Endothelial cell of umbilical vein (primary cell): Measurements from ENCODE around the gene FMC1. TPM values are rescaled to one million over a fixed set of nuclear protein-coding genes. Genes with fewer than 3 reads are reported as not detected.

Experiments
- BruUV-seq: library from RNA; stranded (reverse); fragments of 400-500 nt; replicated peaks from 2 replicates; lab custom pipeline; 2021; lab: Mats Ljungman, UMichigan
- CTCF ChIA-PET: fragments of 300-600, 350-600 bp; sonication (Branson Sonifier 250); formaldehyde crosslinking; loops from one replicate; lab custom pipeline; 2021; ENCODE audit warnings: antibody characterized with exemption, inconsistent platforms; lab: Charles Lee
- POLR2A ChIA-PET: fragments of 300-600, 350-600 bp; sonication (Branson Sonifier 250); formaldehyde crosslinking; loops from one replicate; lab custom pipeline; 2021; ENCODE audit warnings: antibody characterized with exemption, inconsistent platforms; lab: Charles Lee
- DNase-seq: peaks from one replicate; pipeline ENCODE4 v3.0.0-alpha.2; 2011; ENCODE audit warnings: low read depth, low spot score
- FAIRE-seq: peaks from 2 replicates; lab custom pipeline; 2011; peaks lifted over from hg19 to GRCh38; lab: Jason Lieb, UNC
- H2AFZ ChIP-seq: 2 replicates; pipeline ENCODE4 v1.6.0; 2012; ENCODE audit warnings: low read depth, low read length, control low read depth, inconsistent platforms
- H3K27ac ChIP-seq: 2 replicates; pipeline ENCODE4 v1.5.1; 2011; ENCODE audit warnings: low read depth, mild to moderate bottlenecking, control low read depth, low read length, moderate library complexity; ENCODE audit not compliant: insufficient read depth
- H3K27me3 ChIP-seq, 2 experiments: 2 replicates each; pipeline versions ENCODE4 v1.6.0 to v1.6.1; 2011; ENCODE audit warnings: low read length in 2 of 2, mixed read lengths in 1 of 2; ENCODE audit not compliant: control insufficient read depth in 2 of 2, insufficient read depth in 2 of 2
- H3K36me3 ChIP-seq, 2 experiments: 2 replicates in 1 of 2; 3 replicates in 1 of 2; pipeline ENCODE4 v1.5.1; 2011; ENCODE audit warnings: low read length in 2 of 2, mild to moderate bottlenecking in 1 of 2, moderate library complexity in 1 of 2; ENCODE audit not compliant: control insufficient read depth in 2 of 2, insufficient read depth in 2 of 2; ENCODE audit errors: extremely low read depth in 1 of 2
- H3K4me1 ChIP-seq: 3 replicates; pipeline ENCODE4 v1.5.1; 2011; ENCODE audit warnings: mild to moderate bottlenecking, low read length; ENCODE audit not compliant: control insufficient read depth, insufficient read depth; ENCODE audit errors: extremely low read depth
- H3K4me2 ChIP-seq: 2 replicates; pipeline ENCODE4 v1.6.1; 2011; ENCODE audit warnings: low read length, control low read depth, mixed read lengths; ENCODE audit not compliant: insufficient read depth
- H3K4me3 ChIP-seq, 3 experiments: fragments of 200-600 bp in 1 of 3; sonication (generic), shearing (Covaris generic) in 1 of 3; replicated peaks in 1 of 3; 2 replicates each; pipeline ENCODE4 v1.5.1; 2011 to 2016; ENCODE audit warnings: control low read depth in 3 of 3, low read length in 3 of 3, mild to moderate bottlenecking in 2 of 3, inconsistent platforms in 1 of 3, low read depth in 1 of 3, moderate library complexity in 1 of 3; ENCODE audit not compliant: insufficient read depth in 1 of 3
- H3K79me2 ChIP-seq: 2 replicates; pipeline ENCODE4 v1.6.0; 2012; ENCODE audit warnings: low read length, inconsistent platforms; ENCODE audit not compliant: control insufficient read depth, insufficient read depth
- H3K9ac ChIP-seq: replicated peaks from 2 replicates; pipeline ENCODE3; 2011; ENCODE audit warnings: low read length, control low read depth; ENCODE audit not compliant: insufficient read depth; ENCODE audit errors: extremely low read depth
- H3K9me1 ChIP-seq: replicated peaks from 3 replicates; pipeline ENCODE4 v1.6.0; 2011; ENCODE audit warnings: mild to moderate bottlenecking, low read length; ENCODE audit not compliant: control insufficient read depth, insufficient read depth; ENCODE audit errors: extremely low read depth
- H3K9me3 ChIP-seq: replicated peaks from 2 replicates; pipeline ENCODE4 v1.5.1; 2012; ENCODE audit warnings: low read length, inconsistent platforms; ENCODE audit not compliant: control insufficient read depth, insufficient read depth
- H4K20me1 ChIP-seq: replicated peaks from 2 replicates; pipeline ENCODE3; 2011; ENCODE audit warnings: mild to moderate bottlenecking, low read length; ENCODE audit not compliant: control insufficient read depth, insufficient read depth; ENCODE audit errors: extremely low read depth
- EZH2 ChIP-seq: IDR thresholded peaks from 2 replicates; pipeline ENCODE4 v1.6.1; 2012; ENCODE audit warnings: borderline replicate concordance, low read depth, mild to moderate bottlenecking, moderate library complexity, low read length, inconsistent platforms; ENCODE audit not compliant: severe bottlenecking
- JUN ChIP-seq: IDR thresholded peaks from 2 replicates; pipeline ENCODE4 v1.6.1; 2011; ENCODE audit warnings: borderline replicate concordance, low read depth; ENCODE audit not compliant: insufficient read length, insufficient read depth
- MYC ChIP-seq: IDR thresholded peaks from one replicate; pipeline ENCODE4 v1.6.1; 2011; ENCODE audit warnings: mild to moderate bottlenecking, low read depth, low read length
- POLR2A ChIP-seq: IDR thresholded peaks from 2 replicates; pipeline ENCODE4 v1.6.1; 2012; ENCODE audit warnings: low read depth, mild to moderate bottlenecking, control low read depth, low read length
- dilution Hi-C: fragments of 300-500 bp; cut with MboI; formaldehyde crosslinking; loops from one replicate; pipeline ENCODE4 v1.15.0; 2019; ENCODE audit warnings: low sequenced_read_pairs; ENCODE audit not compliant: extremely low pct_ligation_motif_present
- intact Hi-C: fragments of 100-400 bp; cut with micrococcal nuclease; formaldehyde crosslinking; loops from one replicate; pipeline ENCODE4 v1.10.0; 2022
- polyA plus RNA-seq, 4 experiments: library from polyadenylated mRNA; depleted of rRNA in 3 of 4; stranded (reverse) in 3 of 4; unstranded in 1 of 4; fragments of >200 nt; gene quantifications; 2 replicates each; pipeline versions ENCODE4 v1.2.1 to v1.2.3, GENCODE V29; 2011 to 2012; ENCODE audit warnings: missing spikeins in 1 of 4
- total RNA-seq: library from RNA; stranded (reverse); gene quantifications from 2 replicates; pipeline ENCODE4 v1.2.3, GENCODE V29; 2021
- TF ChIP-seq, protein P1 (sequence below): IDR thresholded peaks from 2 replicates; pipeline ENCODE4 v1.6.1; 2011; ENCODE audit not compliant: insufficient read depth, insufficient read length

Gene FMC1
- total and polyA plus RNA-seq, 2 donors (not counting 3 experiments of a cell fraction or from before 2014, with no cell fraction given) = 10.7 to 23.5 TPM

DNA sequence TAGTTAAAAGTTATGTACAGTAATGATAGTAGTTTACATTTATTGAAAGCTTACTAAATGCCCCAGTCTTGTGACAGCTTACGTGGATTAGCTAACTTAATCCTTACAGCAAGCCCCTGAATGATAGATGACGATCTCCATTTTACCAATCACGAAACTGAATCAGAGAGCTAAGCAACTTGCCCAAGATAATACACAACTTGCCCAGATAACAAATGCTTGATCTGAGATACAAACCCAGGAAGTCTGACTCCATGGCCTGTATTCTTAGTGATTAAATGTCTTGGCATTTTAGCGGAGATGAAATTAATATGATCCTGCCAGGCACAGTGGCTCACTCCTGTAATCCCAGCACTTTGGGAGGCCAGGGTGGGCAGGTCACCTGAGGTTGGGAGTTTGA lies 46.9 kb upstream of the FMC1 start:
- Histone ChIP-seq H3K4me1 (no peaks in the 10 kb centered on the region), H3K4me2 (no peak overlapping the region), H3K27me3 (no peaks in the 10 kb centered on the region), H3K27ac (no peak overlapping the region), H4K20me1 (no peaks in the 10 kb centered on the region), H3K36me3 (no peaks in the 10 kb centered on the region), H3K4me3 (no peak overlapping the region), H3K9ac (no peak overlapping the region), H2AFZ (no peak overlapping the region), H3K9me3 (no peaks in the 10 kb centered on the region), H3K9me1 (no peaks in the 10 kb centered on the region), H3K79me2 (no peaks in the 10 kb centered on the region)
- DNase-seq (no peak), FAIRE-seq (no peak)
- ChIA-PET CTCF (interaction anchor here (1.0 to 1.9 kb wide), 2 partner anchors 11 to 46 kb away, joined by 4 to 5 read pairs; no protein-coding TSS in a partner anchor), POLR2A (no interaction called here)
- no peak for TF ChIP-seq POLR2A
- TF ChIP-seq, protein P1, sequence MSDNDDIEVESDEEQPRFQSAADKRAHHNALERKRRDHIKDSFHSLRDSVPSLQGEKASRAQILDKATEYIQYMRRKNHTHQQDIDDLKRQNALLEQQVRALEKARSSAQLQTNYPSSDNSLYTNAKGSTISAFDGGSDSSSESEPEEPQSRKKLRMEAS = no peak
- TF ChIP-seq EZH2 = no peak
- TF ChIP-seq MYC = no peak
- TF ChIP-seq JUN = no peak
- dilution Hi-C loops (no loop called here), intact Hi-C loops (no loop called here)
- BruUV-seq = no TSS peak

DNA sequence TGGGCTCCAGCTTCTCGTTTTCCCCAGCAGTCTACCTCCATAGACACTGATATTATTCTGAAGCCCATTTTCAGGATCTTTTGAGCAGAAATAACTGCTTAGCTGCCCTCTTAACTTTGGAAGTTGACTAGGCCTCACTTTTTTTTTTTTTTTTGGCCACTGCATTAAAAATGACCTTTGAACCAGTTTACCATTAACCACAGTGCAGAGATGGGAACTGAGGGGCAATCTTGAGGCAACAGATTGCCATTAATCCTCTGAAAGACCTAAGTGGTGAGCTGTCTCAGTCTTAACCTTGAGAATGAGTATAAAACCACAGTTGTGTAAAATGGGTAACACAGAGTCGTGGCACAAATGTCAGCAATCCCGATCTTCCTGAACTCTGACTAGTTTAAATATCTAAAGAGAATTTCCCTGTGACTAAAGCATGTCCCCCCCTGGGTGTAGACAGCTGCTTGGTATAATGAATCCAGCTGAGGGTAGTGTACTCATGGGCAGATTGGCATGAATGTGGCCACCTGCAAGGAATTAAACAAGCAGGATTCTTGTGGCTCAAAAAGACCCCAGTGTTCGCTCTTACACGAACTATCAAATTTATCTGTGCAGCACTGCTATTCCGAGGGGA lies 46.1 kb upstream of the FMC1 start:
- Histone ChIP-seq H3K27me3 (no peaks in the 10 kb centered on the region), H3K9ac (no peak overlapping the region), H4K20me1 (no peaks in the 10 kb centered on the region), H3K9me1 (no peaks in the 10 kb centered on the region), H2AFZ (no peak overlapping the region), H3K4me2 (no peak overlapping the region), H3K4me3 (no peak overlapping the region), H3K79me2 (no peaks in the 10 kb centered on the region), H3K27ac (no peak overlapping the region), H3K36me3 (no peaks in the 10 kb centered on the region), H3K4me1 (peaks cover under 1% of the 10 kb centered on the region), H3K9me3 (no peaks in the 10 kb centered on the region)
- CTCF ChIA-PET = interaction anchor here (1.9 kb wide), 1 partner anchor 45 kb away, joined by 5 read pairs; no protein-coding TSS in a partner anchor
- dilution Hi-C loops (no loop called here), intact Hi-C loops (no loop called here)
- DNase-seq (no peak), FAIRE-seq (no peak)
- no peak for TF ChIP-seq JUN
- BruUV-seq = no TSS peak
- POLR2A ChIA-PET = no interaction called here
